ENCODE data around the gene LDLRAD1.

GRCh38 chr1:53964109-53964508 is 53.9 kb downstream of the LDLRAD1 start:
- TF ChIP-seq CTCF (IDR thresholded peaks at IDR 0.05) (no peak), POLR2A (IDR thresholded peaks at IDR 0.05) (no peak)
